Measurements from ENCODE around the gene LTC4S.
A peak's percentile ranks its signal among the peaks of the same experiment; 100 is the strongest.
"Not testable (repeated sequence)": the region's sequence is repeated elsewhere in the genome, so short reads cannot be mapped to it uniquely, and the experiment has no call there.

Gene LTC4S

GRCh38 chr5:179827680-179828079 lies 33.9 kb downstream of the LTC4S start:
- DNase-seq = peak; percentile 52

DNA sequence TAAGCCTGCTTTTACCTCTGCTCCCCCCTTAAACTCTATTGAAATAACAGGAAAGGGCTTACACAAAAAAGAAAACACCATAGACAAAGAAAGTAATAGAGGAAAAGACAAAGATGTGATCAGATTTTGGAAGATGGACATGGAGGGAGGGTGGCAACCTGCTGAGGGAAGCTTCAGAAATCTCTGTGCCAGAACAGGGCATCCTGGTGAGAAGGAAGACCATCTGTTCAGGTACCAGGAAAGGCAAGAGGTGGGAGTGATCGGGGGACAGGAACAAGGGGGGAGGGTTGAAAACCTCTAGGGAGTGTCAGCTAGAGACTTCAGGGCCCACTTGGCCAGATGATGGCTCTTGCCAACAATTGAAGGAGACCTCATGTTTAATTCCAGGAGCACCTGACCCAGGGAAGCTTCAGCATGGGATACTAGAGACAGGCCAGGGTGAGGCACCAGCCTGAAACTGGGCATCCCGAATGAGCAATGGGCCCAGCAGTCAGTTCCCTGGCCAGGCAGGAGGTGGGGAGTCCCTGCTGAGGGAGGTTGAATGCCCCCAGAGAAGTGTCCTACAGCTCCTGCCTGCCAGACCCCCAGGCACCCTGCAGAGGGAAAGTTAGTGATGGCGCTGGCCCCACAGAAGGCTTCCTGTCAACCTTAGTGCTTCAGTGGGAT lies 35.1 kb downstream of the LTC4S start:
- no peak for DNase-seq

- DNase-seq = no peak
These were observed 36.1 kb downstream of the LTC4S start for GRCh38 chr5:179829732-179830435.

DNA sequence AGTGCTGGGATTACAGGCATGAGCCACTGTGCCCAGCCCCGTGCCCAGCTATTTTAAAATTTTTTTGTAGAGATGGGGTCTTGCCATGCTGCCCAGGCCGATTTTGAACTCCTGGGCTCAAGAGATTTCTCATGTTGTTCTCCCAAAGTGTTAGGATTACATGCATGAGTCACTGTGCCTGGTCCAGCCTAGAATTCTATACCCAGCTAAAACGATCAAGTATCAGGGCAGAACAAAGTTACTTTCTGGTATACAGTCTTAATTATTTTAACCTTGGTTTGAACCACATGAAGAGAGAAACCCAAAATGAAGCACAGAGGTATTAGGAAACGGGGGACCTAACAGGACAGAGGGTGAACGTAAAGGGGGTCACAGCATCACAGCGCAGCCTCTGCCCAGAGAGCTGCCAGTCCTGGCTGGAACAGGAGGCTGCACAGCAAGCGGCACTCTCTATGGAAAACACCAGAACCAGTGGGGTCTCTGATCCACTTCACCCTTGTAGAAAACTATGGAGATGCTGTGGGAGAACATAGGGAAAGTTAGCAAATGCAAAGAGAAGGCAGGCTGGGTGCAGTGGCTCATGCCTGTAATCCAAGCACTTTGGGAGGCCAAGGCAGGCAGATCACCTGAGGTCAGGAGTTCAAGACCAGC lies 37.2 kb downstream of the LTC4S start:
- DNase-seq = no peak

DNA sequence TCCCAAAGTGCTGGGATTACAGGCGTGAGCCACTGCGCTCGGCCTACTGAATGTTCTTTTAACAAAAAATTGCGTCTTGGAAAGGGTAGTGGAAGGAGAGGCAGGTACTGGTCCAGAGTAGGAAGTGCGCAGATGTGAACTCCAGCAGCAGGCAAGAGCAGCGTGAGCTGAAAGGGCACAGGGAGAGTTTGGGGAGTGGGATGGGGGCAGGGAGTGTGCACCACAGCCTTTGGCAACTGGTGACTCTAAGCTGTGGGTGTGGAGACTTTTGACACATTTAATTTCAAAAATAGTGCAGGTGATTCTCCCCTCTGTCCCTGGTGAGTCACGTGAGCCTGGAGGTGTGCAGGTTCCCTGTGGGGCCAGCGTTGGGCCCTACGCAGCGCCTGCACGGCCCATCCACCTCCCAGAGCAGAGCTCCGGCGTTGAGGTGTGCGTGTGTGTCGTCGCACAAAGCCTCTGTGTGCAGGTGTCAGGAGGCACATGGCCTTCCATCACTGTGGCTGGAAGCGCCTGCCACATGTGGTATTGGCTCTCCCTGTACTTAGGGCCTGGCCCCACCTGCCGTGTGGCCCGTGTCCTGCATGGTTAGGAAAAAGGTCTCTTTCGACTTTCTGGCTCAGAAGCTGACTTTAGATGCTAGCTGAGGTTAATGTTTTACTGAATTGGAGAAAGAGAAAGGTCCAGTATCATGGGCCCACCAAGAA lies 38.4 kb downstream of the LTC4S start:
- no peak for DNase-seq

GRCh38 chr5:179833056-179833708 lies 39.4 kb downstream of the LTC4S start:
- no peak for DNase-seq

DNA sequence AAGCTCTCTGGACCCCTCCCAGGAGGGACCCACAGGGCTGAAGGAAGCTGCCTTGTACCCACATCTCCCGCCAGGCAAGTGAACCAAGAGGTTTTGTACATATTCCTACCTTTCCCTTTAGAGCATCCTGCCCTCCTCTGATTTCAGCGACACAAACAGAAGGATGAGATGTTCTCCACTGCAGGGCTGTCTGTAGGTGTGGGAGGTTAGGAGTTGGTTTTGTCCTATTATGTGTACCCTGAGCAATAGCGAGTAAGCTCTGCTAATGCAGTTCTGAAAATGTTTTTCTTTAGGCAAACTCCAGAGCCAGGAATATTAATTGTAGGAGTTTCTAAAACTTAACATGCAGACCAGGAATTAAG lies 39.9 kb downstream of the LTC4S start:
- no peak for DNase-seq

DNA sequence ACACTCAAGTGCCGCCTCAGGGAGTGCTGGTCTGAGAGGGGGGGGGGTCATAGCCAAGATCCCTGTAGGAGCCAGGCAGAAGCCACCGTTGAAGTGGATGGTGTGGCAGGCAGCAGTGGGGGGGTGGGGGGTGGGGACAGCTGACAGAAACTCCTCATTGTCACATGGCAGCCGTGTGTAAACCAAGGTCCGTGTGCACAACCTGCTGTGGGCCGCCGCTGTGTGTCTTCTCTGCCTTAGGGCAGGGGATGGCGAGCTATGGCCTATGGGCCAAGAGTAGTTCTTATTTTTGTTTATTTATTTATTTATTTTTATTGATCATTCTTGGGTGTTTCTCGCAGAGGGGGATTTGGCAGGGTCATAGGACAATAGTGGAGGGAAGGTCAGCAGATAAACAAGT lies 40.3 kb downstream of the LTC4S start:
- no peak for DNase-seq

DNA sequence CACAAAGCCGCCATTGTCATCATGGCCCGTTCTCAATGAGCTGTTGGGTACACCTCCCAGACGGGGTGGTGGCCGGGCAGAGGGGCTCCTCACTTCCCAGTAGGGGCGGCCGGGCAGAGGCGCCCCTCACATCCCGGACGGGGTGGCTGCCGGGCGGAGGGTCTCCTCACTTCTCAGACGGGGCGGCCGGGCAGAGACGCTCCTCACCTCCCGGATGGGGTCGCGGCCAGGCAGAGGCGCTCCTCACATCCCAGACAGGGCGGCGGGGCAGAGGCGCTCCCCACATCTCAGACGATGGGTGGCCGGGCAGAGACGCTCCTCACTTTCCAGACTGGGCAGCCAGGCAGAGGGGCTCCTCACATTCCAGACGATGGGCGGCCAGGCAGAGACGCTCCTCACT lies 41.1 kb downstream of the LTC4S start:
- not testable (repeated sequence) for DNase-seq

GRCh38 chr5:179836225-179837019 lies 42.6 kb downstream of the LTC4S start:
- peak; percentile 63 for DNase-seq

DNA sequence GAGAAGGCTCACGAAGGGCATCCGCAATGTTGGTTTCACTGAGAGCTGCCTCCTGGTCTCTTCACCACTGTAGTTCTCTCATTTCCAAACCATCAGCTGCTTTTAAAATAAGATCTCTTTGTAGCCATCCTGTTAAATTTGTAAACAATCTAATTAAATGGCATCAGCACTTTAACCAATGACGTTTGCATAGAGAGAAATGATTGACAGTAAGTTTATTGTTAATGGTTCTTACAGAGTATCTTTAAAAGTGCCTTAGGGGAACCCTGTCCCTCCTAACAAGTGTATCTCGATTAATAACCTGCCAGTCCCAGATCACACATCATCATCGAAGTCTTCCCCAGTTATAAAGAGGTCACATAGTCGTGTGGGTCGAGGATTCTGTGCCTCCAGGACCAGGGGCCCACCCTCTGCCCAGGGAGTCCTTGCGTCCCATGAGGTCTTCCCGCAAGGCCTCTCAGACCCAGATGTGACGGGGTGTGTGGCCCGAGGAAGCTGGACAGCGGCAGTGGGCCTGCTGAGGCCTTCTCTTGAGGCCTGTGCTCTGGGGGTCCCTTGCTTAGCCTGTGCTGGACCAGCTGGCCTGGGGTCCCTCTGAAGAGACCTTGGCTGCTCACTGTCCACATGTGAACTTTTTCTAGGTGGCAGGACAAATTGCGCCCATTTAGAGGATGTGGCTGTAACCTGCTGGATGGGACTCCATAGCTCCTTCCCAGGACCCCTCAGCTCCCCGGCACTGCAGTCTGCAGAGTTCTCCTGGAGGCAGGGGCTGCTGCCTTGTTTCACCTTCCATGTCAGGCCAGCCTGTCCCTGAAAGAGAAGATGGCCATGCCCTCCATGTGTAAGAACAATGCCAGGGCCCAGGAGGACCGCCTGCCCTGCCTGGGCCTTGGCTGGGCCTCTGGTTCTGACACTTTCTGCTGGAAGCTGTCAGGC lies 43.6 kb downstream of the LTC4S start:
- DNase-seq = no peak

GRCh38 chr5:179839328-179840256 lies 45.8 kb downstream of the LTC4S start:
- DNase-seq = no peak

DNA sequence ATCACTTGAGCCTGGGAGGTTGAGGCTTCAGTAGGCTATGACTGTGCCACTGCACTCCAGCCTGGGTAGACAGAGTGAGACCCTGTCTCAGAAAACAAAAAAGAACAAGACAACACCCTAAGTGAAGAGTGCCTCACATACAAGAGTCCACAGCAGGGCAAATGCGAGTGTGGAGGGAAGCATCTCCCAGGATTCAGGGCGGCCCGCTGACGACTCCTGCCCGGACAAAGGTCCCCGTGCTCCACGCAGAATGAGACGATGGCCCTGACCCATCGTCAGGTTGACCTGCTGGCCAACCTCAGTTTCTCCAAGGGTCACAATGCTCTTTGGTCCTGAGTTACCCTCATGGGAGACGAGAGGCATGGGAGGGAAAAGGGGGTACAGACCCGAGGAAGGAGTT lies 46.5 kb downstream of the LTC4S start:
- DNase-seq = no peak

DNA sequence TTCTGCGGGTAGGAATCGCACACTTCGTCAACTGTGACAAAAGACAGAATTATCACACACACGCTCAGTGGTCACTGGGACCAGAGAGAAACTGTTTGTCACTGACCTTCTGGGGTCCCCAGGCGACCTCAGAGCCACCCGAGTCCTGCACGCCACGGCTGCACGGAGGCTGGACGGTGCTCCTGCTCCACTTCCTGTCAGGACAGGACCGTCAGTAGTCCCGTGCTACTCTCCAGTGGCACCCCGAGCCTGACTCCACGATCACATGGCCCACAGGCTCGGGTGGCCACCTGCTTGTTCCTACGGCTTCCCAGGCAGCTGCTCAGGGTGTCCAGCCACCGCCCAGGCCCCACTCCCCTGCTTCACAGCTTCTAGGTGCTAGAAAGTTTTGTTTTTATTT lies 47.0 kb downstream of the LTC4S start:
- no peak for DNase-seq

GRCh38 chr5:179841621-179842020 lies 47.8 kb downstream of the LTC4S start:
- no peak for DNase-seq

Data from activated CD4-positive, alpha-beta T cell treated with anti-CD3 and anti-CD28 coated beads, Interleukin-2, amount 50 U/mL, for 16 hours (primary cell).